ENCODE measurements around the gene TICRR.

TICRR gene

GRCh38 chr15:89630260-89630659 is 55.0 kb downstream of the TICRR start:
- TF ChIP-seq CTCF (IDR thresholded peaks at IDR 0.05), result no peak
- H3K4me1 ChIP-seq (ENCODE audit: control insufficient read depth in 1 of 2, insufficient read depth in 1 of 2, low read depth in 1 of 2, low read length in 1 of 2), result no peaks in the 10 kb centered on the region
- H3K27ac ChIP-seq, result no peak overlapping the region
- peaks cover 63% of the 10 kb centered on the region for H3K36me3 ChIP-seq
- H3K9me3 ChIP-seq, result no peaks in the 10 kb centered on the region
- no peaks in the 10 kb centered on the region for H3K27me3 ChIP-seq
- H3K4me3 ChIP-seq (ENCODE audit: low read depth in 1 of 2, low read length in 1 of 2), result no peak overlapping the region

GRCh38 chr15:89630974-89631901 is 56.0 kb downstream of the TICRR start:
- H3K27me3 ChIP-seq, result no peaks in the 10 kb centered on the region
- H3K9me3 ChIP-seq, result no peaks in the 10 kb centered on the region
- no peak for TF ChIP-seq CTCF (IDR thresholded peaks at IDR 0.05)
- H3K4me1 ChIP-seq (ENCODE audit: control insufficient read depth in 1 of 2, insufficient read depth in 1 of 2, low read depth in 1 of 2, low read length in 1 of 2), result no peaks in the 10 kb centered on the region
- H3K36me3 ChIP-seq, result peaks cover 53% of the 10 kb centered on the region
- H3K4me3 ChIP-seq (ENCODE audit: low read depth in 1 of 2, low read length in 1 of 2), result no peak overlapping the region
- no peak overlapping the region for H3K27ac ChIP-seq

- H3K36me3 ChIP-seq, result peaks cover 47% of the 10 kb centered on the region
- no peak overlapping the region for H3K4me3 ChIP-seq (ENCODE audit: low read depth in 1 of 2, low read length in 1 of 2)
Observed at GRCh38 chr15:89631902-89632264, 56.6 kb downstream of the TICRR start.

GRCh38 chr15:89632563-89633430 is 57.5 kb downstream of the TICRR start:
- Histone ChIP-seq H3K4me1 (ENCODE audit: control insufficient read depth in 1 of 2, insufficient read depth in 1 of 2, low read depth in 1 of 2, low read length in 1 of 2) (no peaks in the 10 kb centered on the region), H3K36me3 (peaks cover 38% of the 10 kb centered on the region)

More at GRCh38 chr15:89631902-89632264, 56.6 kb downstream of the TICRR start:
- H3K4me1 ChIP-seq (ENCODE audit: control insufficient read depth in 1 of 2, insufficient read depth in 1 of 2, low read depth in 1 of 2, low read length in 1 of 2), result no peaks in the 10 kb centered on the region
- no peak for TF ChIP-seq CTCF (IDR thresholded peaks at IDR 0.05)
- no peak overlapping the region for H3K27ac ChIP-seq
- H3K9me3 ChIP-seq, result no peaks in the 10 kb centered on the region
- H3K27me3 ChIP-seq, result no peaks in the 10 kb centered on the region

More at GRCh38 chr15:89632563-89633430, 57.5 kb downstream of the TICRR start:
- H3K4me3 ChIP-seq (ENCODE audit: low read depth in 1 of 2, low read length in 1 of 2), result no peak overlapping the region
- TF ChIP-seq CTCF (IDR thresholded peaks at IDR 0.05), result no peak
- no peak overlapping the region for H3K27ac ChIP-seq
- no peaks in the 10 kb centered on the region for H3K9me3 ChIP-seq
- no peaks in the 10 kb centered on the region for H3K27me3 ChIP-seq

Measured in neutrophil (primary cell).